ENCODE results near the gene NRN1L.
A peak's percentile ranks its signal among the peaks of the same experiment; 100 is the strongest.
"Not testable (repeated sequence)": the region's sequence is repeated elsewhere in the genome, so short reads cannot be mapped to it uniquely, and the experiment has no call there.

Gene NRN1L

GRCh38 chr16:67883146-67883871, 1.4 kb upstream of the NRN1L start:
- DNase-seq: no peak

GRCh38 chr16:67883872-67884261, 818 bp upstream of the NRN1L start:
- DNase-seq: peak; percentile 56

GRCh38 chr16:67885545-67885944, 860 bp downstream of the NRN1L start:
- DNase-seq: no peak

- no peak for DNase-seq
Measured at GRCh38 chr16:67885976-67886375, 1.3 kb downstream of the NRN1L start.

GRCh38 chr16:67886387-67886786, 1.7 kb downstream of the NRN1L start:
- DNase-seq: no peak

- no peak for DNase-seq
Measured at GRCh38 chr16:67888331-67888730, 3.6 kb downstream of the NRN1L start.

GRCh38 chr16:67892375-67892774, 7.7 kb downstream of the NRN1L start:
- DNase-seq: no peak

- peak; percentile 92 for DNase-seq
Measured at GRCh38 chr16:67892899-67893742, 8.4 kb downstream of the NRN1L start, which contains the start of gene PSKH1. PSKH1 (plus strand) TSS chr16:67893254; CDS start chr16:67908750, 15,496 bp downstream.

- peak; percentile 6 for DNase-seq
Measured at GRCh38 chr16:67893743-67894399, 9.2 kb downstream of the NRN1L start.

GRCh38 chr16:67897231-67897630, 12.5 kb downstream of the NRN1L start:
- DNase-seq: no peak

- DNase-seq: no peak
Measured at GRCh38 chr16:67901734-67902133, 17.0 kb downstream of the NRN1L start.

- no peak for DNase-seq
Measured at GRCh38 chr16:67902831-67903230, 18.1 kb downstream of the NRN1L start.

GRCh38 chr16:67907397-67908180, 22.9 kb downstream of the NRN1L start:
- no peak for DNase-seq

GRCh38 chr16:67909056-67909742, 24.5 kb downstream of the NRN1L start:
- no peak for DNase-seq

GRCh38 chr16:67910158-67910557, 25.5 kb downstream of the NRN1L start:
- no peak for DNase-seq

GRCh38 chr16:67914758-67915495, 30.2 kb downstream of the NRN1L start:
- no peak for DNase-seq

GRCh38 chr16:67915496-67915769, 30.7 kb downstream of the NRN1L start:
- not testable (repeated sequence) for DNase-seq

GRCh38 chr16:67915831-67916723, 31.4 kb downstream of the NRN1L start:
- no peak for DNase-seq

- DNase-seq: no peak
Measured at GRCh38 chr16:67917140-67917851, 32.6 kb downstream of the NRN1L start.

GRCh38 chr16:67917852-67918236, 33.2 kb downstream of the NRN1L start:
- no peak for DNase-seq
